Fibroblast of the aortic adventitia (primary cell): ENCODE results near the gene PDZD2. TPM values are rescaled to one million over a fixed set of nuclear protein-coding genes. Genes with fewer than 3 reads are reported as not detected.

Experiments
- DNase-seq: peaks from one replicate; pipeline ENCODE4 v3.0.0-alpha.2; 2010; ENCODE audit warnings: low read depth
- H3K4me3 ChIP-seq: 2 replicates; pipeline ENCODE4 v1.5.1; 2011; ENCODE audit warnings: low read depth, mild to moderate bottlenecking, control low read depth, low read length, moderate library complexity
- CTCF ChIP-seq: IDR thresholded peaks from 2 replicates; pipeline ENCODE4 v1.5.1; 2011; ENCODE audit warnings: mild to moderate bottlenecking, low read length, control low read depth, inconsistent platforms; ENCODE audit not compliant: insufficient read depth
- total RNA-seq: library from RNA; depleted of rRNA; stranded (reverse); fragments of >200 nt; gene quantifications from 2 replicates; pipeline ENCODE4 v1.2.3, GENCODE V29; 2012; ENCODE audit warnings: low replicate concordance

Gene PDZD2
- total RNA-seq, 1 donor = under 0.01 TPM

GRCh38 chr5:31987985-31988710, 349.2 kb downstream of the PDZD2 start:
- H3K4me3 ChIP-seq = no peak overlapping the region
- peak; percentile 84 for DNase-seq
- no peak for TF ChIP-seq CTCF

GRCh38 chr5:31990081-31990650, 351.2 kb downstream of the PDZD2 start:
- H3K4me3 ChIP-seq = no peak overlapping the region
- DNase-seq = no peak
- no peak for TF ChIP-seq CTCF

GRCh38 chr5:31990701-31991110, 351.8 kb downstream of the PDZD2 start:
- DNase-seq = no peak
- TF ChIP-seq CTCF = no peak
- H3K4me3 ChIP-seq = no peak overlapping the region

GRCh38 chr5:31992377-31992776, 353.4 kb downstream of the PDZD2 start:
- no peak for DNase-seq
- TF ChIP-seq CTCF = no peak
- H3K4me3 ChIP-seq = no peak overlapping the region

GRCh38 chr5:31993165-31993961, 354.4 kb downstream of the PDZD2 start:
- no peak overlapping the region for H3K4me3 ChIP-seq
- no peak for TF ChIP-seq CTCF
- peak; percentile 64 for DNase-seq

- no peak overlapping the region for H3K4me3 ChIP-seq
- TF ChIP-seq CTCF = no peak
- DNase-seq = no peak
These were observed 356.1 kb downstream of the PDZD2 start for GRCh38 chr5:31995006-31995405.
